H9 (cell line): ENCODE data around the gene STMN1. TPM values are rescaled to one million over a fixed set of nuclear protein-coding genes. Genes with fewer than 3 reads are reported as not detected.
A peak's percentile ranks its signal among the peaks of the same experiment; 100 is the strongest.

Experiments used
- DNase-seq: peaks from one replicate; pipeline ENCODE4 v3.0.0-alpha.2; 2017
- H2AFZ ChIP-seq: one replicate; pipeline ENCODE4 v1.6.1; 2013; ENCODE audit warnings: mild to moderate bottlenecking, low read length, control low read depth, moderate library complexity
- H2AK5ac ChIP-seq: 2 replicates; pipeline ENCODE4 v1.6.1; 2013; ENCODE audit warnings: low read length, control low read depth, mixed read lengths; ENCODE audit not compliant: insufficient read length
- H2BK120ac ChIP-seq: one replicate; pipeline ENCODE4 v1.6.1; 2013; ENCODE audit warnings: low read depth, mild to moderate bottlenecking, low read length, control low read depth, inconsistent platforms; ENCODE audit not compliant: poor library complexity, severe bottlenecking
- H2BK12ac ChIP-seq: 2 replicates; pipeline ENCODE4 v1.6.1; 2013; ENCODE audit warnings: low read length, control low read depth, mixed read lengths, low read depth; ENCODE audit not compliant: insufficient read length
- H2BK15ac ChIP-seq: 2 replicates; pipeline ENCODE4 v1.6.1; 2013; ENCODE audit warnings: low read depth, low read length, control low read depth
- H2BK20ac ChIP-seq: one replicate; pipeline ENCODE4 v1.6.1; 2013; ENCODE audit warnings: low read depth, mild to moderate bottlenecking, low read length, control low read depth, inconsistent platforms; ENCODE audit not compliant: poor library complexity, severe bottlenecking
- H2BK5ac ChIP-seq: 2 replicates; pipeline ENCODE4 v1.6.1; 2013; ENCODE audit warnings: low read length, control low read depth, mixed read lengths; ENCODE audit not compliant: insufficient read length
- H3K14ac ChIP-seq: 2 replicates; pipeline ENCODE4 v1.6.1; 2013; ENCODE audit warnings: low read length, control low read depth; ENCODE audit not compliant: insufficient read depth
- H3K18ac ChIP-seq: 2 replicates; pipeline ENCODE4 v1.6.1; 2013; ENCODE audit warnings: low read depth, mild to moderate bottlenecking, mixed read lengths, low read length, control low read depth; ENCODE audit not compliant: insufficient read length
- H3K23ac ChIP-seq: 2 replicates; pipeline ENCODE4 v1.6.1; 2013; ENCODE audit warnings: low read length, control low read depth, mixed read lengths, low read depth; ENCODE audit not compliant: insufficient read length
- H3K23me2 ChIP-seq: 2 replicates; pipeline ENCODE4 v1.6.1; 2013; ENCODE audit warnings: low read depth, mild to moderate bottlenecking, mixed read lengths, low read length, control low read depth; ENCODE audit not compliant: insufficient read length, poor library complexity, severe bottlenecking
- H3K27ac ChIP-seq: 2 replicates; pipeline ENCODE4 v1.5.1; 2013; ENCODE audit warnings: low read length, control low read depth, mixed read lengths, low read depth; ENCODE audit not compliant: insufficient read length
- H3K27me3 ChIP-seq: 2 replicates; pipeline ENCODE4 v1.6.1; 2013; ENCODE audit warnings: low read length, control low read depth, inconsistent platforms; ENCODE audit not compliant: insufficient read depth
- H3K4ac ChIP-seq: 2 replicates; pipeline ENCODE4 v1.6.1; 2013; ENCODE audit warnings: low read depth, mild to moderate bottlenecking, control low read depth, inconsistent platforms, low read length, moderate library complexity
- H3K4me1 ChIP-seq: 2 replicates; pipeline ENCODE4 v1.6.1; 2013; ENCODE audit warnings: low read length, control low read depth, inconsistent platforms; ENCODE audit not compliant: insufficient read depth
- H3K4me2 ChIP-seq: 2 replicates; pipeline ENCODE4 v1.6.1; 2013; ENCODE audit warnings: low read length, control low read depth, mixed read lengths; ENCODE audit not compliant: insufficient read length, insufficient read depth
- H3K56ac ChIP-seq: 2 replicates; pipeline ENCODE4 v1.6.1; 2013; ENCODE audit warnings: low read depth, mild to moderate bottlenecking, mixed read lengths, low read length, control low read depth; ENCODE audit not compliant: insufficient read length
- H3K79me1 ChIP-seq: 2 replicates; pipeline ENCODE4 v1.6.1; 2013; ENCODE audit warnings: low read depth, mild to moderate bottlenecking, moderate library complexity, low read length, control low read depth, inconsistent platforms; ENCODE audit not compliant: insufficient read depth, poor library complexity, severe bottlenecking
- H3K79me2 ChIP-seq: 2 replicates; pipeline ENCODE4 v1.6.1; 2013; ENCODE audit warnings: low read length, control low read depth, inconsistent platforms; ENCODE audit not compliant: insufficient read depth
- H3K9ac ChIP-seq: 2 replicates; pipeline ENCODE4 v1.6.1; 2013; ENCODE audit warnings: low read length, control low read depth, mixed read lengths; ENCODE audit not compliant: insufficient read length; ENCODE audit errors: extremely low read depth
- H3K9me3 ChIP-seq: one replicate; pipeline ENCODE4 v1.6.1; 2013; ENCODE audit warnings: low read depth, low read length, inconsistent platforms; ENCODE audit not compliant: control insufficient read depth
- H3T11ph ChIP-seq: one replicate; pipeline ENCODE4 v1.6.1; 2013; ENCODE audit warnings: mild to moderate bottlenecking, low read length, control low read depth, inconsistent platforms
- H4K20me1 ChIP-seq: one replicate; pipeline ENCODE4 v1.6.1; 2013; ENCODE audit not compliant: control insufficient read depth, insufficient read length, insufficient read depth
- H4K5ac ChIP-seq: 2 replicates; pipeline ENCODE4 v1.6.1; 2013; ENCODE audit warnings: low read depth, mild to moderate bottlenecking, mixed read lengths, low read length, control low read depth; ENCODE audit not compliant: insufficient read length
- H4K8ac ChIP-seq: replicated peaks from 2 replicates; pipeline ENCODE4 v1.6.1; 2013; ENCODE audit warnings: low read length, control low read depth, mixed read lengths, low read depth; ENCODE audit not compliant: insufficient read length
- H4K91ac ChIP-seq: 2 replicates; pipeline ENCODE4 v1.6.1; 2013; ENCODE audit warnings: low read depth, mild to moderate bottlenecking, moderate library complexity, mixed read lengths, low read length, control low read depth; ENCODE audit not compliant: insufficient read length
- H3K27ac Mint-ChIP-seq, 3 experiments: 2 replicates in 2 of 3; 3 replicates in 1 of 3; pipeline ENCODE4 v1.8.0; 2020 to 2021; ENCODE audit warnings: mixed read lengths in 3 of 3, mild to moderate bottlenecking in 1 of 3, moderate library complexity in 1 of 3
- H3K27me3 Mint-ChIP-seq: 2 replicates; pipeline ENCODE4 v1.8.0; 2021; ENCODE audit warnings: low read depth, mild to moderate bottlenecking, moderate library complexity, mixed read lengths
- H3K36me3 Mint-ChIP-seq, 3 experiments: 2 replicates in 2 of 3; 3 replicates in 1 of 3; pipeline ENCODE4 v1.8.0; 2020 to 2021; ENCODE audit warnings: low read depth in 3 of 3, mixed read lengths in 3 of 3; ENCODE audit not compliant: insufficient read depth in 1 of 3
- H3K4me1 Mint-ChIP-seq, 2 experiments: 2 replicates each; pipeline ENCODE4 v1.8.0; 2020; ENCODE audit warnings: mixed read lengths in 2 of 2
- H3K4me3 Mint-ChIP-seq, 2 experiments: 2 replicates in 1 of 2; 3 replicates in 1 of 2; pipeline ENCODE4 v1.8.0; 2020 to 2021; ENCODE audit warnings: mild to moderate bottlenecking in 2 of 2, mixed read lengths in 2 of 2, moderate library complexity in 1 of 2
- H3K9me3 Mint-ChIP-seq, 2 experiments: 2 replicates in 1 of 2; 3 replicates in 1 of 2; pipeline ENCODE4 v1.8.0; 2020; ENCODE audit warnings: mild to moderate bottlenecking in 2 of 2, mixed read lengths in 2 of 2, moderate library complexity in 1 of 2
- CTCF ChIP-seq: fragments of 200-600 bp; sonication (generic); conservative IDR thresholded peaks from 3 replicates; pipeline ENCODE4 v1.8.0; 2021; ENCODE audit warnings: antibody characterized with exemption, mild to moderate bottlenecking
- WGBS: extraction: QIAGEN DNeasy Blood & Tissue Kit; methylation state at CpG from one replicate; pipeline ENCODE4 v1.1.7; 2013; ENCODE audit warnings: missing lambda C conversion rate, low lambda C conversion rate, mixed read lengths; ENCODE audit not compliant: insufficient read length; ENCODE audit errors: extremely low coverage; 5-methylcytosine and 5-hydroxymethylcytosine counted together
- total RNA-seq: library from RNA; stranded (reverse); gene quantifications from 2 replicates; pipeline ENCODE4 v1.2.1, GENCODE V29; 2021

The STMN1 gene
- total RNA-seq, 1 experiment from 2014 or later = 500 TPM

- H3K4me2 ChIP-seq = peak overlapping the region; percentile 13
- Mint-ChIP-seq H3K36me3 (no peaks in the 10 kb centered on the region), H3K27me3 (peaks cover 5% of the 10 kb centered on the region), H3K4me1 (peaks cover 28 to 39% of the 10 kb centered on the region in 2 experiments), H3K9me3 (no peaks in the 10 kb centered on the region), H3K27ac (no peak overlapping the region; a peak in 1 of 7 replicates), H3K4me3 (no peak overlapping the region)
- no peak overlapping the region for H3T11ph ChIP-seq
- H2AK5ac ChIP-seq = no peak overlapping the region
- H3K27me3 ChIP-seq = no peaks in the 10 kb centered on the region
- H3K4me1 ChIP-seq = peaks cover 2% of the 10 kb centered on the region; the same call in 1 of the 2 replicates
- no peaks in the 10 kb centered on the region for H3K79me2 ChIP-seq
- no peak overlapping the region for H4K8ac ChIP-seq
- H3K79me1 ChIP-seq = no peaks in the 10 kb centered on the region
- H3K23ac ChIP-seq = no peak overlapping the region
- H3K9ac ChIP-seq = no peak overlapping the region
- no peak overlapping the region for H2BK120ac ChIP-seq
- peaks cover 7% of the 10 kb centered on the region for H3K23me2 ChIP-seq
- no peak overlapping the region for H3K56ac ChIP-seq
- H2BK20ac ChIP-seq = no peak overlapping the region
- no CpG with 5 or more reads among the region's 5 CpGs for WGBS
- no peak overlapping the region for H4K91ac ChIP-seq
- H3K9me3 ChIP-seq = no peaks in the 10 kb centered on the region
- H3K4ac ChIP-seq = no peak overlapping the region
- DNase-seq = no peak
- no peaks in the 10 kb centered on the region for H4K20me1 ChIP-seq
- H3K18ac ChIP-seq = no peak overlapping the region
- H3K14ac ChIP-seq = no peak overlapping the region
- TF ChIP-seq CTCF = no peak
- no peak overlapping the region for H2BK15ac ChIP-seq
- no peak overlapping the region for H3K27ac ChIP-seq
- no peak overlapping the region for H4K5ac ChIP-seq
- H2AFZ ChIP-seq = no peak overlapping the region
- no peak overlapping the region for H2BK5ac ChIP-seq
- no peak overlapping the region for H2BK12ac ChIP-seq
Measured at GRCh38 chr1:25871086-25871703, 35.0 kb downstream of the STMN1 start.
